SK-N-SH treated with all-trans-retinoic acid at 6 μM for 48 hours (cell line): ENCODE data around the gene FRMD4B.

Experiments
- BACH2 ChIP-seq: fragments of 250-450 bp; sonication (Bioruptor Pico); IDR thresholded peaks from 2 replicates; pipeline ENCODE4 v1.9.0; 2021; ENCODE audit warnings: mild to moderate bottlenecking, borderline replicate concordance
- CSDC2 ChIP-seq: fragments of 250-450 bp; sonication (Bioruptor Pico); IDR thresholded peaks from 2 replicates; pipeline ENCODE4 v1.5.0; 2020; ENCODE audit warnings: mild to moderate bottlenecking, moderate library complexity
- ESRRG ChIP-seq: fragments of 250-450 bp; sonication (Bioruptor Pico); IDR thresholded peaks from 2 replicates; pipeline ENCODE4 v1.6.1; 2021; ENCODE audit warnings: mild to moderate bottlenecking
- RARB ChIP-seq: fragments of 250-450 bp; sonication (Bioruptor Pico); IDR thresholded peaks from 2 replicates; pipeline ENCODE4 v1.8.0; 2021; ENCODE audit warnings: mild to moderate bottlenecking, moderate library complexity
- SNAI2 ChIP-seq: fragments of 250-450 bp; sonication (Bioruptor Pico); IDR thresholded peaks from 2 replicates; pipeline ENCODE4 v1.5.0; 2020; ENCODE audit warnings: mild to moderate bottlenecking, moderate library complexity
- TCF4 ChIP-seq: fragments of 250-450 bp; sonication (Bioruptor Pico); IDR thresholded peaks from 2 replicates; pipeline ENCODE4 v1.8.0; 2021; ENCODE audit warnings: mild to moderate bottlenecking, moderate library complexity, borderline replicate concordance
- ZC3H10 ChIP-seq: fragments of 250-450 bp; sonication (Bioruptor Pico); IDR thresholded peaks from 2 replicates; pipeline ENCODE4 v1.5.1; 2021; ENCODE audit warnings: mild to moderate bottlenecking, moderate library complexity
- ZFP3 ChIP-seq: fragments of 250-450 bp; sonication (Bioruptor Pico); IDR thresholded peaks from 2 replicates; pipeline ENCODE4 v1.5.0; 2020; ENCODE audit warnings: mild to moderate bottlenecking, moderate library complexity
- ZFP30 ChIP-seq: fragments of 450-650 bp; formaldehyde crosslinking; IDR thresholded peaks from 2 replicates; pipeline ENCODE4 v1.5.0; 2022; ENCODE audit warnings: mild to moderate bottlenecking, moderate library complexity
- ZNF565 ChIP-seq: fragments of 450-650 bp; formaldehyde crosslinking; conservative IDR thresholded peaks from 2 replicates; pipeline ENCODE4 v1.5.0; 2020; ENCODE audit warnings: low read depth, mild to moderate bottlenecking, moderate library complexity
- TF ChIP-seq, protein P1 (sequence below): fragments of 250-450 bp; sonication (Bioruptor Pico); IDR thresholded peaks from 2 replicates; pipeline ENCODE4 v1.5.0; 2020; ENCODE audit warnings: mild to moderate bottlenecking, moderate library complexity
- TF ChIP-seq, protein P2 (sequence below): fragments of 250-450 bp; sonication (Bioruptor Pico); IDR thresholded peaks from 2 replicates; pipeline ENCODE4 v1.5.1; 2020; ENCODE audit warnings: low read depth, mild to moderate bottlenecking, moderate library complexity
- TF ChIP-seq, protein P3 (sequence below): fragments of 250-450 bp; sonication (Bioruptor Pico); IDR thresholded peaks from 2 replicates; pipeline ENCODE4 v1.8.0; 2020; ENCODE audit warnings: mild to moderate bottlenecking, moderate library complexity, borderline replicate concordance

DNA sequence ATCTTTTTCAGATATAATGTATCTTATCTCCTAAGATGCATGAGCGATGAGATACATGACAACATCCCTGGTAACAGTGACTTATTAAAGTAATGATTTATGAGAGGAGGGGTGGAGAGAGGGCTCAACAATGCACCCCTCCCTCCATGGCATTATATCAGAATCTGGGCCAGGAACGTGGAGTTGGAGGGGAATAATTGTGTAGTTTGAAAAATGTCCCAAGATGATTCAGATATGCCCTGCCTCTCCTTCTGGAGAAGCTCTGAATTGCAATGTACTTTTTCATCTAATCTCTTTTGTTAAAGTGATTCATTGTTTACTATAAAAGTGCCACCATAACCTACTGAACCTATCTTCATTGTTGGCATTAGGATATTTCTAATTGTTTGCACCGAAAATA lies 86.5 kb downstream of the FRMD4B start:
- TF ChIP-seq BACH2 (CRISPR knock-in tag) (no peak), RARB (CRISPR knock-in tag) (no peak), ZFP3 (no peak), ZNF565 (CRISPR knock-in tag) (no peak), TCF4 (CRISPR knock-in tag) (no peak), CSDC2 (CRISPR knock-in tag) (no peak), ZFP30 (CRISPR knock-in tag) (no peak), SNAI2 (CRISPR knock-in tag) (no peak), ESRRG (CRISPR knock-in tag) (no peak), ZC3H10 (CRISPR knock-in tag) (no peak)
- TF ChIP-seq, protein P1, sequence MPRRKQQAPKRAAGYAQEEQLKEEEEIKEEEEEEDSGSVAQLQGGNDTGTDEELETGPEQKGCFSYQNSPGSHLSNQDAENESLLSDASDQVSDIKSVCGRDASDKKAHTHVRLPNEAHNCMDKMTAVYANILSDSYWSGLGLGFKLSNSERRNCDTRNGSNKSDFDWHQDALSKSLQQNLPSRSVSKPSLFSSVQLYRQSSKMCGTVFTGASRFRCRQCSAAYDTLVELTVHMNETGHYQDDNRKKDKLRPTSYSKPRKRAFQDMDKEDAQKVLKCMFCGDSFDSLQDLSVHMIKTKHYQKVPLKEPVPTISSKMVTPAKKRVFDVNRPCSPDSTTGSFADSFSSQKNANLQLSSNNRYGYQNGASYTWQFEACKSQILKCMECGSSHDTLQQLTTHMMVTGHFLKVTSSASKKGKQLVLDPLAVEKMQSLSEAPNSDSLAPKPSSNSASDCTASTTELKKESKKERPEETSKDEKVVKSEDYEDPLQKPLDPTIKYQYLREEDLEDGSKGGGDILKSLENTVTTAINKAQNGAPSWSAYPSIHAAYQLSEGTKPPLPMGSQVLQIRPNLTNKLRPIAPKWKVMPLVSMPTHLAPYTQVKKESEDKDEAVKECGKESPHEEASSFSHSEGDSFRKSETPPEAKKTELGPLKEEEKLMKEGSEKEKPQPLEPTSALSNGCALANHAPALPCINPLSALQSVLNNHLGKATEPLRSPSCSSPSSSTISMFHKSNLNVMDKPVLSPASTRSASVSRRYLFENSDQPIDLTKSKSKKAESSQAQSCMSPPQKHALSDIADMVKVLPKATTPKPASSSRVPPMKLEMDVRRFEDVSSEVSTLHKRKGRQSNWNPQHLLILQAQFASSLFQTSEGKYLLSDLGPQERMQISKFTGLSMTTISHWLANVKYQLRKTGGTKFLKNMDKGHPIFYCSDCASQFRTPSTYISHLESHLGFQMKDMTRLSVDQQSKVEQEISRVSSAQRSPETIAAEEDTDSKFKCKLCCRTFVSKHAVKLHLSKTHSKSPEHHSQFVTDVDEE (CRISPR knock-in tag): no peak
- TF ChIP-seq, protein P2, sequence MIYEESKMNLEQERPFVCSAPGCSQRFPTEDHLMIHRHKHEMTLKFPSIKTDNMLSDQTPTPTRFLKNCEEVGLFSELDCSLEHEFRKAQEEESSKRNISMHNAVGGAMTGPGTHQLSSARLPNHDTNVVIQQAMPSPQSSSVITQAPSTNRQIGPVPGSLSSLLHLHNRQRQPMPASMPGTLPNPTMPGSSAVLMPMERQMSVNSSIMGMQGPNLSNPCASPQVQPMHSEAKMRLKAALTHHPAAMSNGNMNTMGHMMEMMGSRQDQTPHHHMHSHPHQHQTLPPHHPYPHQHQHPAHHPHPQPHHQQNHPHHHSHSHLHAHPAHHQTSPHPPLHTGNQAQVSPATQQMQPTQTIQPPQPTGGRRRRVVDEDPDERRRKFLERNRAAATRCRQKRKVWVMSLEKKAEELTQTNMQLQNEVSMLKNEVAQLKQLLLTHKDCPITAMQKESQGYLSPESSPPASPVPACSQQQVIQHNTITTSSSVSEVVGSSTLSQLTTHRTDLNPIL: no peak
- TF ChIP-seq, protein P3, sequence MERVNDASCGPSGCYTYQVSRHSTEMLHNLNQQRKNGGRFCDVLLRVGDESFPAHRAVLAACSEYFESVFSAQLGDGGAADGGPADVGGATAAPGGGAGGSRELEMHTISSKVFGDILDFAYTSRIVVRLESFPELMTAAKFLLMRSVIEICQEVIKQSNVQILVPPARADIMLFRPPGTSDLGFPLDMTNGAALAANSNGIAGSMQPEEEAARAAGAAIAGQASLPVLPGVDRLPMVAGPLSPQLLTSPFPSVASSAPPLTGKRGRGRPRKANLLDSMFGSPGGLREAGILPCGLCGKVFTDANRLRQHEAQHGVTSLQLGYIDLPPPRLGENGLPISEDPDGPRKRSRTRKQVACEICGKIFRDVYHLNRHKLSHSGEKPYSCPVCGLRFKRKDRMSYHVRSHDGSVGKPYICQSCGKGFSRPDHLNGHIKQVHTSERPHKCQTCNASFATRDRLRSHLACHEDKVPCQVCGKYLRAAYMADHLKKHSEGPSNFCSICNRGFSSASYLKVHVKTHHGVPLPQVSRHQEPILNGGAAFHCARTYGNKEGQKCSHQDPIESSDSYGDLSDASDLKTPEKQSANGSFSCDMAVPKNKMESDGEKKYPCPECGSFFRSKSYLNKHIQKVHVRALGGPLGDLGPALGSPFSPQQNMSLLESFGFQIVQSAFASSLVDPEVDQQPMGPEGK: peak; percentile 81
